Activated CD8-positive, alpha-beta memory T cell treated with anti-CD3 and anti-CD28 coated beads for 36 hours (primary cell): ENCODE measurements around the gene ELSPBP1. TPM values are rescaled to one million over a fixed set of nuclear protein-coding genes. Genes with fewer than 3 reads are reported as not detected.
"Not testable (repeated sequence)": the region's sequence is repeated elsewhere in the genome, so short reads cannot be mapped to it uniquely, and the experiment has no call there.

Experiments
- CTCF ChIA-PET: fragments of 350-600 bp; sonication (Branson Sonifier 250); formaldehyde crosslinking; loops from one replicate; lab custom pipeline; 2021; ENCODE audit warnings: antibody characterized with exemption; lab: Charles Lee
- POLR2A ChIA-PET: fragments of 350-600 bp; sonication (Branson Sonifier 250); formaldehyde crosslinking; loops from one replicate; lab custom pipeline; 2021; ENCODE audit warnings: antibody characterized with exemption; lab: Charles Lee
- total RNA-seq, 2 experiments: library from RNA; stranded (reverse); gene quantifications; one replicate each; pipeline ENCODE4 v1.2.3, GENCODE V29; 2021

ELSPBP1 gene
- total RNA-seq, 2 experiments from 2014 or later = not detected

GRCh38 chr19:48033604-48034003 is 39.2 kb downstream of the ELSPBP1 start:
- ChIA-PET POLR2A (no interaction called here), CTCF (interaction anchor here (1.0 kb wide), 1 partner anchor 69 kb away, joined by 3 read pairs; no protein-coding TSS in a partner anchor)

GRCh38 chr19:48036765-48037164 is 42.3 kb downstream of the ELSPBP1 start:
- ChIA-PET POLR2A (no interaction called here), CTCF (no interaction called here)

GRCh38 chr19:48041877-48042580 is 47.6 kb downstream of the ELSPBP1 start:
- CTCF ChIA-PET = no interaction called here
- POLR2A ChIA-PET = no interaction called here

GRCh38 chr19:48043675-48044258 is 49.3 kb downstream of the ELSPBP1 start, which contains the start of gene CABP5:
Gene CABP5, minus strand, starts transcription at chr19:48044079. Its CDS starts 157 bp downstream, at chr19:48043922.
- ChIA-PET CTCF (no interaction called here), POLR2A (no interaction called here)

- POLR2A ChIA-PET = no interaction called here
- CTCF ChIA-PET = no interaction called here
Observed at GRCh38 chr19:48044561-48044960, 50.1 kb downstream of the ELSPBP1 start.

GRCh38 chr19:48051335-48052033 is 57.1 kb downstream of the ELSPBP1 start:
- ChIA-PET CTCF (no interaction called here), POLR2A (interaction anchor here (0.6 kb wide), 1 partner anchor 139 kb away, joined by 3 read pairs; no protein-coding TSS in a partner anchor)

GRCh38 chr19:48053076-48053475 is 58.6 kb downstream of the ELSPBP1 start:
- POLR2A ChIA-PET = no interaction called here
- CTCF ChIA-PET = no interaction called here

GRCh38 chr19:48053856-48054255 is 59.4 kb downstream of the ELSPBP1 start:
- ChIA-PET CTCF (no interaction called here), POLR2A (no interaction called here)

- ChIA-PET POLR2A (no interaction called here), CTCF (no interaction called here)
Observed at GRCh38 chr19:48059331-48059730, 64.9 kb downstream of the ELSPBP1 start.

GRCh38 chr19:48060381-48060780 is 65.9 kb downstream of the ELSPBP1 start:
- ChIA-PET CTCF (no interaction called here), POLR2A (no interaction called here)

GRCh38 chr19:48061401-48062344 is 67.2 kb downstream of the ELSPBP1 start:
- ChIA-PET CTCF (no interaction called here), POLR2A (interaction anchor here (0.5 kb wide), 1 partner anchor 92 kb away, joined by 4 read pairs; no protein-coding TSS in a partner anchor)

- POLR2A ChIA-PET = no interaction called here
- CTCF ChIA-PET = no interaction called here
Observed at GRCh38 chr19:48064509-48064908, 70.1 kb downstream of the ELSPBP1 start.

- ChIA-PET CTCF (interaction anchor here (1.1 kb wide), 1 partner anchor 29 kb away, joined by 3 read pairs; no protein-coding TSS in a partner anchor), POLR2A (no interaction called here)
Observed at GRCh38 chr19:48069435-48069834, 75.0 kb downstream of the ELSPBP1 start.

GRCh38 chr19:48070177-48070769 is 75.8 kb downstream of the ELSPBP1 start:
- POLR2A ChIA-PET = not testable (repeated sequence)
- CTCF ChIA-PET = interaction anchor here (0.5 to 1.1 kb wide), 3 partner anchors 30 to 1287 kb away, joined by 3 to 4 read pairs (median 4); no protein-coding TSS in a partner anchor

Other genes with a start within 250 kb of the ELSPBP1 start
- gene NOP53, start 249.1 kb upstream of the ELSPBP1 start, total RNA-seq = 100 to 1,000 TPM; 201 to 204 TPM
- 100 to 1,000 TPM in 1 of 2 experiments, 10 to 100 TPM in 1; 98.8 to 101 TPM for gene SELENOW, start 215.9 kb upstream of the ELSPBP1 start, total RNA-seq
- not detected for gene TPRX1, start 190.1 kb upstream of the ELSPBP1 start, total RNA-seq
- gene CRX, start 172.7 kb upstream of the ELSPBP1 start, total RNA-seq = not detected
- not detected for gene TPRX2, start 135.4 kb upstream of the ELSPBP1 start, total RNA-seq
- not detected for gene SULT2A1, start 108.3 kb upstream of the ELSPBP1 start, total RNA-seq
- gene BSPH1, start 2.5 kb upstream of the ELSPBP1 start, total RNA-seq = not detected
- gene CABP5, start 49.4 kb downstream of the ELSPBP1 start, total RNA-seq = not detected
- 1 to 10 TPM; 1.9 to 3.4 TPM for gene PLA2G4C, start 116.2 kb downstream of the ELSPBP1 start, total RNA-seq
- 100 to 1,000 TPM; 136 TPM for gene LIG1, start 175.7 kb downstream of the ELSPBP1 start, total RNA-seq
- gene ZSWIM9, start 176.0 kb downstream of the ELSPBP1 start, total RNA-seq = 1 to 10 TPM; 8.7 to 9.1 TPM